Smooth muscle cell (in vitro differentiated cells): ENCODE results near the gene TMEM72. TPM values are rescaled to one million over a fixed set of nuclear protein-coding genes. Genes with fewer than 3 reads are reported as not detected.

Source experiments
- DNase-seq: peaks from one replicate; lab custom pipeline; 2025; ENCODE audit not compliant: unreplicated experiment; lab: John Stamatoyannopoulos, UW
- H2AFZ ChIP-seq: fragments of 200-600 bp; sonication (generic); 2 replicates; pipeline ENCODE4 v1.6.0; 2016; ENCODE audit warnings: antibody characterized with exemption, low read depth, mild to moderate bottlenecking
- H3F3A ChIP-seq: fragments of 200-600 bp; sonication (generic); 2 replicates; pipeline ENCODE4 v1.6.0; 2017; ENCODE audit warnings: antibody characterized with exemption, low read depth
- H3K27ac ChIP-seq: fragments of 200-600 bp; sonication (generic); 2 replicates; pipeline ENCODE4 v1.5.1; 2016; ENCODE audit warnings: low read depth, mild to moderate bottlenecking
- H3K27me3 ChIP-seq: fragments of 200-600 bp; sonication (generic); 2 replicates; pipeline ENCODE4 v1.6.1; 2016; ENCODE audit warnings: low read depth, mild to moderate bottlenecking
- H3K36me3 ChIP-seq: fragments of 200-600 bp; sonication (generic); 2 replicates; pipeline ENCODE4 v1.5.1; 2016; ENCODE audit warnings: low read depth
- H3K4me1 ChIP-seq: fragments of 200-600 bp; sonication (generic); 2 replicates; pipeline ENCODE4 v1.5.1; 2016; ENCODE audit warnings: low read depth
- H3K4me2 ChIP-seq: fragments of 200-600 bp; sonication (generic); 2 replicates; pipeline ENCODE4 v1.6.0; 2016; ENCODE audit warnings: mild to moderate bottlenecking
- H3K4me3 ChIP-seq: fragments of 200-600 bp; sonication (generic); 2 replicates; pipeline ENCODE4 v1.5.1; 2016; ENCODE audit warnings: mild to moderate bottlenecking
- H3K79me2 ChIP-seq: fragments of 200-600 bp; sonication (generic); 2 replicates; pipeline ENCODE4 v1.6.0; 2016; ENCODE audit warnings: low read depth, mild to moderate bottlenecking
- H3K9ac ChIP-seq: fragments of 200-600 bp; sonication (generic); 2 replicates; pipeline ENCODE4 v1.6.0; 2016; ENCODE audit warnings: low read depth
- H3K9me3 ChIP-seq: fragments of 200-600 bp; sonication (generic); replicated peaks from 2 replicates; pipeline ENCODE4 v1.5.1; 2016; ENCODE audit warnings: low read depth
- H4K20me1 ChIP-seq: fragments of 200-600 bp; sonication (generic); 2 replicates; pipeline ENCODE4 v1.6.0; 2016; ENCODE audit warnings: low read depth
- WGBS: methylation state at CpG from one replicate; pipeline ENCODE4 v1.1.7; 2016; ENCODE audit warnings: low lambda C conversion rate; 5-methylcytosine and 5-hydroxymethylcytosine counted together
- polyA plus RNA-seq: library from polyadenylated mRNA; unstranded; fragments of >200 nt; fragmentation: Nextera tagmentation; extraction: Ambion mirVana; gene quantifications from 2 replicates; pipeline ENCODE4 v1.2.1, GENCODE V29; 2016
- total RNA-seq: library from RNA; depleted of rRNA; stranded (reverse); fragments of >200 nt; gene quantifications from 2 replicates; pipeline ENCODE4 v1.2.3, GENCODE V29; 2014
- TF ChIP-seq, protein P1 (sequence below): fragments of 200-600 bp; sonication (generic); IDR thresholded peaks from 2 replicates; pipeline ENCODE4 v1.5.1; 2017; ENCODE audit warnings: borderline replicate concordance, mild to moderate bottlenecking, antibody characterized with exemption; ENCODE audit not compliant: insufficient read depth, poor library complexity, severe bottlenecking

The TMEM72 gene
- total and polyA plus RNA-seq, 2 experiments from 2014 or later: not detected

DNA sequence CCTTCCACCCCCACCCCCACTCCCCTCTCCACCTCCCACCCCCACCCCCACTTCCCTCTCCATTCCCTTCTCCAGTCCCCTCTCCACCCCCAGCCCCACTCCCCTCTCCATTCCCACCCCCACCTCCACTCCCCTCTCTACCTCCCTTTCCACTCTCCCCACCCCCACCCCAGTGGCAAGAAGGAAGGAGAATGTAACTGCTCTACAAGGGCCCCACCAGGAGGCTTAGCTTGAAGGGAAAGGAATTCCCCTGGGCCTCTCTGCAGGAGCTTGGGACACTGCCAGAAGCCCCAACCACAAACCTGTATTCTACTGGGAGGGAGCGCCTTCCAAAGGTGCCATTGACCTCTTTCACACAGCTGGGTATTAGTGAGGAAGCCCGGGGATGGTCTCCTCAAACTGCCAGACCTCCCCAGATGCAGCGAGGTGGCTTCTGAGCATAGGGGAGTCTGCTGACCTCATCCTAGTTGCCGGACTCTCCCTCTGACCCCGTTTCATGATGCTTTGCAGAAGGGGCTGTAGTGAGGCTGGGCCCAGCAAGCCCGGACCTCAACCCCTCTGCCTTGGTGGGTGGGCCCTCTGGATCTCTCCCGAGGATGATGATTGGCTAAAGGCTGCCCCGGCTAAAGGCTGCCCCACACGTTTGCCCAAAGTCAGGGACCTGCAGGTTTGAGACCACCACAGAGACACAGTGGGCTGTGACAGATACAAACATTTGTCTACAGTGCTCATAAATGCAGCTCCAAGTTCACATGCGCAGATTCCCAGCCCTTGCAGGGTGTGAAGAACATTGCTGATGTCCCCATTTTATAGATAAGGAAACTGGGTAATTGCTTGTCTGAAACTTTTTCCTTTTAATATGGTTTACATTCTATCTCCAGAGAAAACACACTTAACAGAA lies 64.5 kb downstream of the TMEM72 start:
- H3K9ac ChIP-seq: no peak overlapping the region
- H3K4me3 ChIP-seq: peak overlapping the region; percentile 50
- no peaks in the 10 kb centered on the region for H3K27me3 ChIP-seq
- peak; percentile 27 for DNase-seq
- TF ChIP-seq, protein P1, sequence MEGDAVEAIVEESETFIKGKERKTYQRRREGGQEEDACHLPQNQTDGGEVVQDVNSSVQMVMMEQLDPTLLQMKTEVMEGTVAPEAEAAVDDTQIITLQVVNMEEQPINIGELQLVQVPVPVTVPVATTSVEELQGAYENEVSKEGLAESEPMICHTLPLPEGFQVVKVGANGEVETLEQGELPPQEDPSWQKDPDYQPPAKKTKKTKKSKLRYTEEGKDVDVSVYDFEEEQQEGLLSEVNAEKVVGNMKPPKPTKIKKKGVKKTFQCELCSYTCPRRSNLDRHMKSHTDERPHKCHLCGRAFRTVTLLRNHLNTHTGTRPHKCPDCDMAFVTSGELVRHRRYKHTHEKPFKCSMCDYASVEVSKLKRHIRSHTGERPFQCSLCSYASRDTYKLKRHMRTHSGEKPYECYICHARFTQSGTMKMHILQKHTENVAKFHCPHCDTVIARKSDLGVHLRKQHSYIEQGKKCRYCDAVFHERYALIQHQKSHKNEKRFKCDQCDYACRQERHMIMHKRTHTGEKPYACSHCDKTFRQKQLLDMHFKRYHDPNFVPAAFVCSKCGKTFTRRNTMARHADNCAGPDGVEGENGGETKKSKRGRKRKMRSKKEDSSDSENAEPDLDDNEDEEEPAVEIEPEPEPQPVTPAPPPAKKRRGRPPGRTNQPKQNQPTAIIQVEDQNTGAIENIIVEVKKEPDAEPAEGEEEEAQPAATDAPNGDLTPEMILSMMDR: no peak
- H2AFZ ChIP-seq: no peak overlapping the region
- H3K4me1 ChIP-seq: peaks cover 27% of the 10 kb centered on the region
- H3K79me2 ChIP-seq: no peaks in the 10 kb centered on the region
- H3F3A ChIP-seq: peaks cover 6% of the 10 kb centered on the region
- peak overlapping the region; percentile 58 for H3K27ac ChIP-seq
- H4K20me1 ChIP-seq: no peaks in the 10 kb centered on the region
- no peaks in the 10 kb centered on the region for H3K36me3 ChIP-seq
- peak overlapping the region; percentile 90 for H3K4me2 ChIP-seq
- H3K9me3 ChIP-seq: no peaks in the 10 kb centered on the region
- 13% methylated on average over 10 of the region's 10 CpGs for WGBS

DNA sequence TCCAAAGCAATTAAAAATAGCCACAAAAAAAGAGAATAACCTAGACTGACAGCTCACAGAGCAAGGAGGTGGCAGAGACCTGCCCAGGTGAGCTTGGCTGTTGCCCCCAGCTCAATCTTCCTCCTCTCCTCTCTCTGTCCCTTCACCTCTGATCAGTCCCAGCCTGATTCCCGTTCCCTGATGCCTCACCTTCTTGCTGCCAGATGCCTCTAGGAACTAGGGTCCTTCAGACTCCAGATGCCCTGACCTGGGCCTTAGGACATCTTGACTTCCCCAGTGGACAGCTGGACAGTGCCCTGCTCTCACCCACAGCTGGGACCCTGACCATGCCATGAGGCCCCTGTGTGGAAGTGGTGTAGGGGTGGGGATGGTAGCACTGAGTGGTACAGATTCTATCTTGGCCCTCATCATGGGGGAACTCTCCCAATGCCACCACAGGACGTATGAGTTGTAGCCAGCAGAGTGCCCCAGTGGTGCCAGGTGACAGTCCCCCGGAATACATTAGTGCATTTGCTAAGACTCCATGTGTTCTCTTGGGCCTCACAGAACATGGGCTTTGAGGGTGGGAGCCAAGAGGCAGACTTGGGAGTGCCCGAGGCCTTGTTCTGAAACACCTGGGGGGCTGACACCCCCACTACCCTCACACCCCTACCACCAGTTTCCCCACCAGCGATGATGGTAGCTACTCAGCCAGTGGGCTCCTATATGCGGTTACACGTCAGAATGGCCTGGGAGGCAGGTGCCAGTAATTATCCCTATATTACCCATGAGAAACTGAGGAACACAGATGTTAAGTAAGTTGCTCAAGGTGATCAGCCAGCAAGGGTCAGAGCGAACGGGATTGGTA lies 65.4 kb downstream of the TMEM72 start:
- TF ChIP-seq, protein P1: no peak
- no peak for DNase-seq
- Histone ChIP-seq H3K4me1 (peaks cover 35% of the 10 kb centered on the region), H4K20me1 (no peaks in the 10 kb centered on the region), H3F3A (peaks cover 6% of the 10 kb centered on the region), H3K79me2 (no peaks in the 10 kb centered on the region), H3K27me3 (no peaks in the 10 kb centered on the region), H3K4me3 (no peak overlapping the region), H2AFZ (no peak overlapping the region), H3K36me3 (no peaks in the 10 kb centered on the region), H3K9ac (no peak overlapping the region), H3K4me2 (peak overlapping the region; percentile 90), H3K27ac (peak overlapping the region; percentile 58), H3K9me3 (no peaks in the 10 kb centered on the region)
- 98% methylated on average over 9 of the region's 9 CpGs for WGBS

DNA sequence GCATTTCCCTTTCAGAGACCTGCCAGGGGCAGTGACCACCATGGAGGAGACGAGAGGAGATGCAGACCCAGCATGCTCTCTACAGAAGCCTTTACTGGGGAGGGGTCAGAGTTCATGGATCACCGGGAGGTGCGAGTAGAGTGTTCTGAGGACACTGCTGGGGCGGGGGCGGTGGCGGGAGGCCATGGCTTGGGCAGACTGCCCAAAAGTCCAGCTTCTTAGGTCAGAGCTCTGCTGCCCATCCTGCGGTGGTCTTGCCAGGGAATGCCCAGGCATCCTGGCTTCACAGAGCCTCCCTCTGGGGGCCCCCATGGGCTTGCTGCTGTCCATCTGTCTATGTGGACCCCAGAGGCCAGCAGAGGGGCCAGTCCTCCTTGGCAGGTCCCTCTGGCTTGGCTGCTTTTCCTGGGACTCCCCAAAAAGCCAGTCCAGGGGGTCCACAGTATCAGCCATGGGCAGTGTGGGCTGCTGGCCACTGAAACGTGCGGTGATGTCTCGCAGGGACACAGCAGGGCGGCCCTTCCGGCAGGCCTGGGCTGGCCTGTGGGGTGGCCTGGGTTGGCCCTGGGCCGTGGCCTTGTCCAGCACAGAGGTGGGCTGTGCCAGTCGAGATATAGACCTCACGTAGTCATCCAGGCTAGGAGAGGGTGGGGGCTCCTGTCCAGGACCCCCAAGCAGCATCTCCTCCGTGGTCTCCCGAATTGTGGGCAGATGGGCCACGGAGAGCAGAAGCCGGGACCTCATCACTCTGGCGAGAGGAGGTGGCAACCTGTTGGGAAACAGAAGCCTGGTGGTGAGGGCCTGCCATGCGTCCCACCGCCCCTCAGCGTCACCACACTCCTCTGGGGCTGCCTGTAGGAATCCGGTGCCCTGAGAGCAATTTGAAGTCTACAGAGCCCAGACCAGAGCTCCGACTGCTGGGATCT lies 66.4 kb downstream of the TMEM72 start:
- Histone ChIP-seq H3K9ac (no peak overlapping the region), H2AFZ (no peak overlapping the region)

More for the DNA sequence above, 66.4 kb downstream of the TMEM72 start:
- Histone ChIP-seq H3K4me2 (peak overlapping the region; percentile 83), H3K79me2 (no peaks in the 10 kb centered on the region), H3K4me3 (peak overlapping the region; percentile 39), H3K27me3 (no peaks in the 10 kb centered on the region), H4K20me1 (no peaks in the 10 kb centered on the region), H3K36me3 (no peaks in the 10 kb centered on the region), H3K27ac (peak overlapping the region; percentile 53), H3K4me1 (peaks cover 39% of the 10 kb centered on the region), H3K9me3 (no peaks in the 10 kb centered on the region), H3F3A (peaks cover 6% of the 10 kb centered on the region)
- no peak for DNase-seq
- TF ChIP-seq, protein P1: no peak
- 87% methylated on average over 24 of the region's 25 CpGs for WGBS
